ENCODE results near the gene CHSY1.

DNA sequence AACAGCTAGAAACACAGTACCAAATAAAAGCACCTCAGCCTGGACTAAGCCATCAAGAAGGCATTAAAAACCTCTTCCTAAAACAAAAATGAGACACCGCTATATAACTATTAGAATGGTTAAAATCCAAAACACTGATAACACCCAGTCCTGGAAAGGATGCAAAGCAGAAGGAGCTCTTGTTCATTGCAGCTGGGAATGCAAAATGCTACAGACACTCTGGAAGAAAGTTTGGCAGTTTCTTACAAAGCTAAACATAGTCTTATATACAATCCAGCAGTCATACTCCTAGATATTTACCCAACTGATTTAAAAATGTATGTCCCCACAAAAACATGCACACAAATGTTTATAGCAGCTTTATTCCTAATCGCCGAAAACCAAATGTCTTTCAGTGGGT lies 35.7 kb downstream of the CHSY1 start:
- no peak for TF ChIP-seq EZH2 (IDR thresholded peaks at IDR 0.05; ENCODE audit: borderline replicate concordance, insufficient read depth, low read length, poor library complexity, severe bottlenecking)
- no peak for TF ChIP-seq CTCF (IDR thresholded peaks at IDR 0.05; ENCODE audit: poor library complexity, severe bottlenecking)
- TF ChIP-seq POLR2AphosphoS5 (IDR thresholded peaks at IDR 0.05) = no peak
- no peak for TF ChIP-seq TAF1 (IDR thresholded peaks at IDR 0.05; ENCODE audit: low read depth)
- no peak for TF ChIP-seq SMC3 (conservative IDR thresholded peaks at IDR 0.05; ENCODE audit: poor library complexity)
- TF ChIP-seq EP300 (conservative IDR thresholded peaks at IDR 0.05; ENCODE audit: poor library complexity, severe bottlenecking) = no peak
- TF ChIP-seq, protein P1, sequence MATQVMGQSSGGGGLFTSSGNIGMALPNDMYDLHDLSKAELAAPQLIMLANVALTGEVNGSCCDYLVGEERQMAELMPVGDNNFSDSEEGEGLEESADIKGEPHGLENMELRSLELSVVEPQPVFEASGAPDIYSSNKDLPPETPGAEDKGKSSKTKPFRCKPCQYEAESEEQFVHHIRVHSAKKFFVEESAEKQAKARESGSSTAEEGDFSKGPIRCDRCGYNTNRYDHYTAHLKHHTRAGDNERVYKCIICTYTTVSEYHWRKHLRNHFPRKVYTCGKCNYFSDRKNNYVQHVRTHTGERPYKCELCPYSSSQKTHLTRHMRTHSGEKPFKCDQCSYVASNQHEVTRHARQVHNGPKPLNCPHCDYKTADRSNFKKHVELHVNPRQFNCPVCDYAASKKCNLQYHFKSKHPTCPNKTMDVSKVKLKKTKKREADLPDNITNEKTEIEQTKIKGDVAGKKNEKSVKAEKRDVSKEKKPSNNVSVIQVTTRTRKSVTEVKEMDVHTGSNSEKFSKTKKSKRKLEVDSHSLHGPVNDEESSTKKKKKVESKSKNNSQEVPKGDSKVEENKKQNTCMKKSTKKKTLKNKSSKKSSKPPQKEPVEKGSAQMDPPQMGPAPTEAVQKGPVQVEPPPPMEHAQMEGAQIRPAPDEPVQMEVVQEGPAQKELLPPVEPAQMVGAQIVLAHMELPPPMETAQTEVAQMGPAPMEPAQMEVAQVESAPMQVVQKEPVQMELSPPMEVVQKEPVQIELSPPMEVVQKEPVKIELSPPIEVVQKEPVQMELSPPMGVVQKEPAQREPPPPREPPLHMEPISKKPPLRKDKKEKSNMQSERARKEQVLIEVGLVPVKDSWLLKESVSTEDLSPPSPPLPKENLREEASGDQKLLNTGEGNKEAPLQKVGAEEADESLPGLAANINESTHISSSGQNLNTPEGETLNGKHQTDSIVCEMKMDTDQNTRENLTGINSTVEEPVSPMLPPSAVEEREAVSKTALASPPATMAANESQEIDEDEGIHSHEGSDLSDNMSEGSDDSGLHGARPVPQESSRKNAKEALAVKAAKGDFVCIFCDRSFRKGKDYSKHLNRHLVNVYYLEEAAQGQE (IDR thresholded peaks at IDR 0.05; ENCODE audit: borderline replicate concordance) = no peak

Data from neural cell (in vitro differentiated cells).